ENCODE measurements around the gene MYOZ3.

MYOZ3 gene

GRCh38 chr5:150706776-150707390 is 45.8 kb downstream of the MYOZ3 start:
- FAIRE-seq: no peak

- FAIRE-seq: no peak
Measured at GRCh38 chr5:150710165-150710564, 49.1 kb downstream of the MYOZ3 start.

GRCh38 chr5:150723845-150724244 is 62.8 kb downstream of the MYOZ3 start:
- FAIRE-seq: no peak

Data from G401.6 (cell line).